ENCODE measurements around the gene PITPNC1. TPM values are rescaled to one million over a fixed set of nuclear protein-coding genes. Genes with fewer than 3 reads are reported as not detected.

PITPNC1 gene
- total and polyA plus RNA-seq, 2 of the 13 experiments (the other 11 are each of a cell fraction or from before 2014, with no cell fraction given): 4.1 to 5.7 TPM

GRCh38 chr17:67542219-67543114, 165.4 kb downstream of the PITPNC1 start:
- no peaks in the 10 kb centered on the region for H3K79me2 ChIP-seq (ENCODE audit: insufficient read depth, low read length)
- 29% methylated on average over 11 of the region's 11 CpGs for WGBS (ENCODE audit: low lambda C conversion rate)
- no peak overlapping the region for H3K27ac ChIP-seq (ENCODE audit: extremely low read length, insufficient read depth, low read length)
- H3K9ac ChIP-seq (ENCODE audit: insufficient read depth, low read depth, low read length): no peak overlapping the region
- no peak overlapping the region for H3K4me3 ChIP-seq (replicated peaks in 1 of 3; ENCODE audit: insufficient read depth in 1 of 3, low read depth in 2 of 3, low read length in 3 of 3)
- no peaks in the 10 kb centered on the region for H3K9me3 ChIP-seq (ENCODE audit: low read length)
- H3K4me1 ChIP-seq (ENCODE audit: insufficient read depth, low read length): peaks cover 17% of the 10 kb centered on the region
- H4K20me1 ChIP-seq (ENCODE audit: insufficient read depth, low read length): no peaks in the 10 kb centered on the region
- H3K27me3 ChIP-seq (ENCODE audit: control insufficient read depth in 1 of 2, insufficient read depth in 2 of 2, low read length in 2 of 2): no peaks in the 10 kb centered on the region
- no peak for TF ChIP-seq ZFAT (CRISPR knock-in tag; conservative IDR thresholded peaks at IDR 0.05)
- no peak for TF ChIP-seq KDM4B (CRISPR knock-in tag; IDR thresholded peaks at IDR 0.05)
- no peak for TF ChIP-seq RAD21 (CRISPR knock-in tag; IDR thresholded peaks at IDR 0.05)
- no peak for TF ChIP-seq MAFK (conservative IDR thresholded peaks at IDR 0.05 in 1 of 2, IDR thresholded peaks at IDR 0.05 in 1 of 2; ENCODE audit: low read length in 2 of 2)
- TF ChIP-seq GMEB2 (CRISPR knock-in tag; IDR thresholded peaks at IDR 0.05; ENCODE audit: low read depth): no peak
- TF ChIP-seq ZSCAN29 (CRISPR knock-in tag; conservative IDR thresholded peaks at IDR 0.05): no peak
- TF ChIP-seq ZNF282 (IDR thresholded peaks at IDR 0.05; ENCODE audit: partially characterized antibody): no peak
- no peak for TF ChIP-seq ZSCAN25 (CRISPR knock-in tag; IDR thresholded peaks at IDR 0.05)
- 0 out of 2 replicates have a peak, but pooled peaks have one; percentile 33 for TF ChIP-seq ZNF629 (CRISPR knock-in tag; conservative IDR thresholded peaks at IDR 0.05)
- TF ChIP-seq NPAS2 (CRISPR knock-in tag; IDR thresholded peaks at IDR 0.05; ENCODE audit: borderline replicate concordance): 0 out of 2 replicates have a peak, but pooled peaks have one; percentile 24
- TF ChIP-seq AHR (CRISPR knock-in tag; IDR thresholded peaks at IDR 0.05): no peak
- no peak for TF ChIP-seq ZBTB37 (CRISPR knock-in tag; IDR thresholded peaks at IDR 0.05)
- no peak for TF ChIP-seq CREB1 (IDR thresholded peaks at IDR 0.05)
- TF ChIP-seq CREB1 (CRISPR knock-in tag; IDR thresholded peaks at IDR 0.05): no peak
- peak; percentile 70 for TF ChIP-seq HNF4A (CRISPR knock-in tag; IDR thresholded peaks at IDR 0.05)
- TF ChIP-seq REXO4 (CRISPR knock-in tag; IDR thresholded peaks at IDR 0.05; ENCODE audit: borderline replicate concordance): no peak
- peak; percentile 85 for TF ChIP-seq ZNF121 (CRISPR knock-in tag; IDR thresholded peaks at IDR 0.05)
- no peak for TF ChIP-seq ZNF597 (CRISPR knock-in tag; IDR thresholded peaks at IDR 0.05)
- TF ChIP-seq ONECUT2 (CRISPR knock-in tag; IDR thresholded peaks at IDR 0.05): peak; percentile 29; the same call in 1 of the 2 replicates
- 0 out of 2 replicates have a peak, but pooled peaks have one; percentile 11 for TF ChIP-seq ZMYM3 (CRISPR knock-in tag; IDR thresholded peaks at IDR 0.05)
- no peak for TF ChIP-seq ZNF549 (CRISPR knock-in tag; IDR thresholded peaks at IDR 0.05)
- peak; percentile 53; the same call in 1 of the 2 replicates for TF ChIP-seq SALL1 (CRISPR knock-in tag; IDR thresholded peaks at IDR 0.05)
- H3K4me2 ChIP-seq (ENCODE audit: low read depth, low read length): no peak overlapping the region
- H3K36me3 ChIP-seq (replicated peaks in 1 of 2; ENCODE audit: control insufficient read depth in 1 of 2, insufficient read depth in 2 of 2, low read length in 2 of 2): no peaks in the 10 kb centered on the region
- intact Hi-C loops (cut with micrococcal nuclease; ENCODE audit: unreplicated experiment): no loop called here
- peak; percentile 68 for ATAC-seq
- no peak for FAIRE-seq
- CTCF ChIA-PET (ENCODE audit: low intra/inter-chr PET ratio, low total read pairs): no interaction called here
- BruUV-seq (replicated peaks): no TSS peak
- no peak for DNase-seq (ENCODE audit: low spot score)
- POLR2A ChIA-PET: no interaction called here
- H2AFZ ChIP-seq (ENCODE audit: low read length): no peak overlapping the region
- in situ Hi-C loops (cut with HindIII; ENCODE audit: extremely low pct_ligation_motif_present, low pct_unique_long_range_greater_than_20kb): no loop called here
